ENCODE results near the gene SERPINB1. TPM values are rescaled to one million over a fixed set of nuclear protein-coding genes. Genes with fewer than 3 reads are reported as not detected.

SERPINB1 gene
- total and polyA plus RNA-seq, 2 donors (not counting 3 experiments of a cell fraction or from before 2014, with no cell fraction given) = 6.7 to 24.0 TPM

DNA sequence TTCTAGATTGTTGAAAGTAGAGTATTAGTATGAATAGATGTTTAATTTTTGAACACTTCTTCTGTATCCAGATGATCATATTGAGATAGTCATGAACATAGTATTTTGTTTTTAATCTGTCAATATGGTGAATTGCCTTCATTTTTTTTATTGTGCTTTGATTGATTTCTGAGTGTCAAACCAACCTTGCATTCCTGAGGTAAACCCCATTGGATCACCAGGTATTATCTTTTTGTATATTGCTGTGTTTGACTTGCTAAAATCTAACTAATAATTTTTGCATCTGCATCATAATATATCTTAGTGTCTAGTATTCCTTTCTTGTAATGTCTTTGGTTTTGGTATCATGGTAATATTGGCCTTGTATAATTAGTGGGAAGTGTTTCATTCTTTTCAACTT lies 25.5 kb downstream of the SERPINB1 start:
- no peak overlapping the region for H3K27ac ChIP-seq (ENCODE audit: insufficient read depth, low read depth, low read length)
- no peaks in the 10 kb centered on the region for H3K9me1 ChIP-seq (replicated peaks; ENCODE audit: control insufficient read depth, extremely low read depth, insufficient read depth, low read length)
- ChIA-PET POLR2A (no interaction called here), CTCF (interaction anchor here (1.0 kb wide), 1 partner anchor 25 kb away, joined by 3 read pairs; no protein-coding TSS in a partner anchor)
- no peaks in the 10 kb centered on the region for H3K27me3 ChIP-seq (ENCODE audit: control insufficient read depth in 2 of 2, insufficient read depth in 2 of 2, low read length in 2 of 2)
- no peak overlapping the region for H3K4me3 ChIP-seq (replicated peaks in 1 of 3; ENCODE audit: insufficient read depth in 1 of 3, low read depth in 1 of 3, low read length in 3 of 3)
- no TSS peak for BruUV-seq (replicated peaks)
- H3K9me3 ChIP-seq (replicated peaks; ENCODE audit: control insufficient read depth, insufficient read depth, low read length) = no peaks in the 10 kb centered on the region
- FAIRE-seq (no peak), DNase-seq (ENCODE audit: low read depth, low spot score) (no peak)
- dilution Hi-C loops (cut with MboI; ENCODE audit: extremely low pct_ligation_motif_present, low sequenced_read_pairs) = no loop called here
- intact Hi-C loops (cut with micrococcal nuclease) = no loop called here
- H4K20me1 ChIP-seq (replicated peaks; ENCODE audit: control insufficient read depth, extremely low read depth, insufficient read depth, low read length) = no peaks in the 10 kb centered on the region
- H3K9ac ChIP-seq (replicated peaks; ENCODE audit: extremely low read depth, insufficient read depth, low read length) = no peak overlapping the region
- no peak for TF ChIP-seq FOS (IDR thresholded peaks at IDR 0.05; ENCODE audit: borderline replicate concordance, insufficient read depth, low read length)
- TF ChIP-seq, protein P1, sequence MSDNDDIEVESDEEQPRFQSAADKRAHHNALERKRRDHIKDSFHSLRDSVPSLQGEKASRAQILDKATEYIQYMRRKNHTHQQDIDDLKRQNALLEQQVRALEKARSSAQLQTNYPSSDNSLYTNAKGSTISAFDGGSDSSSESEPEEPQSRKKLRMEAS (IDR thresholded peaks at IDR 0.05; ENCODE audit: insufficient read depth, insufficient read length) = no peak
- TF ChIP-seq JUN (IDR thresholded peaks at IDR 0.05; ENCODE audit: borderline replicate concordance, insufficient read depth, insufficient read length, low read depth) = no peak
- TF ChIP-seq EZH2 (IDR thresholded peaks at IDR 0.05; ENCODE audit: borderline replicate concordance, low read depth, low read length, severe bottlenecking) = no peak
- no peak for TF ChIP-seq POLR2AphosphoS5 (IDR thresholded peaks at IDR 0.05; ENCODE audit: insufficient read depth, low read depth, low read length)
- TF ChIP-seq MYC (IDR thresholded peaks at IDR 0.05; ENCODE audit: low read depth, low read length) = no peak
- TF ChIP-seq, protein P2, sequence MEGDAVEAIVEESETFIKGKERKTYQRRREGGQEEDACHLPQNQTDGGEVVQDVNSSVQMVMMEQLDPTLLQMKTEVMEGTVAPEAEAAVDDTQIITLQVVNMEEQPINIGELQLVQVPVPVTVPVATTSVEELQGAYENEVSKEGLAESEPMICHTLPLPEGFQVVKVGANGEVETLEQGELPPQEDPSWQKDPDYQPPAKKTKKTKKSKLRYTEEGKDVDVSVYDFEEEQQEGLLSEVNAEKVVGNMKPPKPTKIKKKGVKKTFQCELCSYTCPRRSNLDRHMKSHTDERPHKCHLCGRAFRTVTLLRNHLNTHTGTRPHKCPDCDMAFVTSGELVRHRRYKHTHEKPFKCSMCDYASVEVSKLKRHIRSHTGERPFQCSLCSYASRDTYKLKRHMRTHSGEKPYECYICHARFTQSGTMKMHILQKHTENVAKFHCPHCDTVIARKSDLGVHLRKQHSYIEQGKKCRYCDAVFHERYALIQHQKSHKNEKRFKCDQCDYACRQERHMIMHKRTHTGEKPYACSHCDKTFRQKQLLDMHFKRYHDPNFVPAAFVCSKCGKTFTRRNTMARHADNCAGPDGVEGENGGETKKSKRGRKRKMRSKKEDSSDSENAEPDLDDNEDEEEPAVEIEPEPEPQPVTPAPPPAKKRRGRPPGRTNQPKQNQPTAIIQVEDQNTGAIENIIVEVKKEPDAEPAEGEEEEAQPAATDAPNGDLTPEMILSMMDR (IDR thresholded peaks at IDR 0.05; ENCODE audit: extremely low read depth in 1 of 2, insufficient read depth in 1 of 2, low read depth in 1 of 2, low read length in 2 of 2) = no peak
- TF ChIP-seq POLR2A (IDR thresholded peaks at IDR 0.05; ENCODE audit: low read depth, low read length) = no peak
- no peak for TF ChIP-seq GATA2 (IDR thresholded peaks at IDR 0.05; ENCODE audit: insufficient read depth, insufficient read length, low read depth, low read length)
- no peak overlapping the region for H2AFZ ChIP-seq (ENCODE audit: low read depth, low read length)
- peaks cover 40% of the 10 kb centered on the region for H3K4me1 ChIP-seq (ENCODE audit: control insufficient read depth, extremely low read depth, insufficient read depth, low read length)
- no peaks in the 10 kb centered on the region for H3K36me3 ChIP-seq (ENCODE audit: control insufficient read depth in 2 of 2, extremely low read depth in 1 of 2, insufficient read depth in 2 of 2, low read length in 2 of 2)
- H3K79me2 ChIP-seq (ENCODE audit: control insufficient read depth, insufficient read depth, low read length) = no peaks in the 10 kb centered on the region
- no peak overlapping the region for H3K4me2 ChIP-seq (ENCODE audit: insufficient read depth, low read length)

All from endothelial cell of umbilical vein (primary cell).